Keratinocyte (primary cell): Measurements from ENCODE around the gene BMX. TPM values are rescaled to one million over a fixed set of nuclear protein-coding genes. Genes with fewer than 3 reads are reported as not detected.
A peak's percentile ranks its signal among the peaks of the same experiment; 100 is the strongest.

Experiments used
- DNase-seq: peaks from one replicate; pipeline ENCODE4 v3.0.0-alpha.2; 2011; ENCODE audit warnings: low read depth, missing footprints, low spot score
- FAIRE-seq: peaks from 2 replicates; lab custom pipeline; 2011; peaks lifted over from hg19 to GRCh38; lab: Jason Lieb, UNC
- H2AFZ ChIP-seq: 2 replicates; pipeline ENCODE4 v1.6.0; 2012; ENCODE audit warnings: low read length, control low read depth, inconsistent platforms; ENCODE audit not compliant: control insufficient read depth
- H3K27ac ChIP-seq: 2 replicates; pipeline ENCODE4 v1.5.1; 2011; ENCODE audit warnings: low read length; ENCODE audit not compliant: control insufficient read depth, insufficient read depth
- H3K27me3 ChIP-seq: 3 replicates; pipeline ENCODE4 v1.6.0; 2011; ENCODE audit warnings: low read length; ENCODE audit not compliant: control insufficient read depth, insufficient read depth; ENCODE audit errors: extremely low read depth
- H3K36me3 ChIP-seq, 2 experiments: 2 replicates in 1 of 2; 3 replicates in 1 of 2; pipeline ENCODE4 v1.5.1; 2011; ENCODE audit warnings: low read length in 2 of 2, mild to moderate bottlenecking in 1 of 2; ENCODE audit not compliant: control insufficient read depth in 2 of 2, insufficient read depth in 2 of 2; ENCODE audit errors: extremely low read depth in 1 of 2
- H3K4me1 ChIP-seq: 3 replicates; pipeline ENCODE4 v1.5.1; 2011; ENCODE audit warnings: low read length; ENCODE audit not compliant: control insufficient read depth, insufficient read depth; ENCODE audit errors: extremely low read depth
- H3K4me2 ChIP-seq: 3 replicates; pipeline ENCODE4 v1.6.0; 2011; ENCODE audit warnings: low read depth, low read length; ENCODE audit not compliant: control insufficient read depth, insufficient read depth; ENCODE audit errors: extremely low read depth
- H3K4me3 ChIP-seq, 3 experiments: fragments of 200-600 bp in 1 of 3; sonication (generic) in 1 of 3; 2 replicates in 2 of 3; 3 replicates in 1 of 3; pipeline ENCODE4 v1.5.1; 2011 to 2016; ENCODE audit warnings: low read length in 3 of 3, mild to moderate bottlenecking in 3 of 3, control low read depth in 2 of 3, inconsistent platforms in 1 of 3, low read depth in 1 of 3, mixed read lengths in 1 of 3, mixed run types in 1 of 3, moderate library complexity in 1 of 3; ENCODE audit not compliant: control insufficient read depth in 2 of 3, insufficient read depth in 2 of 3; ENCODE audit errors: extremely low read depth in 1 of 3
- H3K79me2 ChIP-seq: 2 replicates; pipeline ENCODE4 v1.6.0; 2012; ENCODE audit warnings: low read length; ENCODE audit not compliant: control insufficient read depth, insufficient read depth
- H3K9ac ChIP-seq: 3 replicates; pipeline ENCODE4 v1.6.0; 2011; ENCODE audit warnings: low read length; ENCODE audit not compliant: control insufficient read depth, insufficient read depth; ENCODE audit errors: extremely low read depth
- H3K9me1 ChIP-seq: 3 replicates; pipeline ENCODE4 v1.6.0; 2011; ENCODE audit warnings: low read length; ENCODE audit not compliant: control insufficient read depth, insufficient read depth; ENCODE audit errors: extremely low read depth
- H3K9me3 ChIP-seq: 2 replicates; pipeline ENCODE4 v1.5.1; 2012; ENCODE audit warnings: low read depth, low read length; ENCODE audit not compliant: control insufficient read depth
- H4K20me1 ChIP-seq: 3 replicates; pipeline ENCODE4 v1.6.0; 2011; ENCODE audit warnings: low read length; ENCODE audit not compliant: control insufficient read depth, insufficient read depth; ENCODE audit errors: extremely low read depth
- CTCF ChIP-seq, 3 experiments: IDR thresholded peaks in 1 of 3; conservative IDR thresholded peaks in 1 of 3; optimal IDR thresholded peaks in 1 of 3; 2 replicates in 2 of 3; 3 replicates in 1 of 3; pipeline versions ENCODE3 to v1.5.1; 2011; ENCODE audit warnings: low read length in 3 of 3, mild to moderate bottlenecking in 3 of 3, moderate library complexity in 2 of 3, control low read depth in 1 of 3, inconsistent platforms in 1 of 3; ENCODE audit not compliant: insufficient read depth in 2 of 3; ENCODE audit errors: extremely low read depth in 1 of 3
- EZH2 ChIP-seq: IDR thresholded peaks from one replicate; pipeline ENCODE4 v1.6.1; 2012; ENCODE audit warnings: inconsistent platforms, mild to moderate bottlenecking, low read length, moderate library complexity
- dilution Hi-C: fragments of 300-500 bp; cut with MboI; formaldehyde crosslinking; loops from one replicate; pipeline ENCODE4 v1.7.0; 2020; ENCODE audit warnings: low sequenced_read_pairs; ENCODE audit not compliant: extremely low pct_ligation_motif_present
- polyA plus RNA-seq, 5 experiments: library from polyadenylated mRNA; depleted of rRNA in 3 of 5; stranded (reverse) in 3 of 5; stranded (forward) in 1 of 5; unstranded in 1 of 5; fragments of >200 nt; gene quantifications; 1 replicate in 1 of 5; 2 replicates in 3 of 5; 3 replicates in 1 of 5; pipeline versions ENCODE4 v1.2.1 to v1.2.3, GENCODE V29; 2011 to 2012; ENCODE audit warnings: missing spikeins in 2 of 5, low read depth in 1 of 5, low replicate concordance in 1 of 5

BMX gene
- polyA plus RNA-seq, 1 donor (not counting 4 experiments of a cell fraction or from before 2014, with no cell fraction given): 0.09 TPM

- FAIRE-seq: no peak
- no peak for DNase-seq
- Histone ChIP-seq H3K9me3 (no peaks in the 10 kb centered on the region), H2AFZ (no peak overlapping the region), H3K36me3 (no peaks in the 10 kb centered on the region), H3K27ac (no peak overlapping the region), H3K27me3 (no peaks in the 10 kb centered on the region), H3K79me2 (no peaks in the 10 kb centered on the region), H4K20me1 (no peaks in the 10 kb centered on the region), H3K4me3 (no peak overlapping the region), H3K9ac (no peak overlapping the region), H3K9me1 (no peaks in the 10 kb centered on the region), H3K4me2 (no peak overlapping the region), H3K4me1 (peaks cover 7% of the 10 kb centered on the region)
- TF ChIP-seq CTCF (optimal IDR thresholded peaks at IDR 0.05 in 1 of 3, IDR thresholded peaks at IDR 0.05 in 1 of 3, conservative IDR thresholded peaks at IDR 0.05 in 1 of 3; ENCODE audit: extremely low read depth in 1 of 3, insufficient read depth in 2 of 3, low read length in 3 of 3) (no peak), EZH2 (no peak)
- dilution Hi-C loops: no loop called here
Observed at GRCh38 chrX:15576019-15576418, 75.4 kb downstream of the BMX start.

- H3K4me2 ChIP-seq: peak overlapping the region; percentile 33
- H3K36me3 ChIP-seq: no peaks in the 10 kb centered on the region
- no peak overlapping the region for H3K9ac ChIP-seq
- peak overlapping the region; percentile 19 for H3K27ac ChIP-seq
- H3K4me3 ChIP-seq: no peak overlapping the region
- peaks cover 7% of the 10 kb centered on the region for H3K4me1 ChIP-seq
- DNase-seq: no peak
- TF ChIP-seq CTCF (optimal IDR thresholded peaks at IDR 0.05 in 1 of 3, IDR thresholded peaks at IDR 0.05 in 1 of 3, conservative IDR thresholded peaks at IDR 0.05 in 1 of 3; ENCODE audit: extremely low read depth in 1 of 3, insufficient read depth in 2 of 3, low read length in 3 of 3) (no peak), EZH2 (no peak)
- H2AFZ ChIP-seq: peak overlapping the region; percentile 77
- H3K27me3 ChIP-seq: no peaks in the 10 kb centered on the region
- dilution Hi-C loops: no loop called here
- H3K9me3 ChIP-seq: no peaks in the 10 kb centered on the region
- H3K79me2 ChIP-seq: no peaks in the 10 kb centered on the region
- H4K20me1 ChIP-seq: no peaks in the 10 kb centered on the region
- H3K9me1 ChIP-seq: no peaks in the 10 kb centered on the region
- peak; percentile 20 for FAIRE-seq
Observed at GRCh38 chrX:15579778-15580747, 79.5 kb downstream of the BMX start.
